Sigmoid colon (tissue), 3 donors: ENCODE results near the gene PIGBOS1.

Source experiments
- POLR2A ChIP-seq, 2 donors: fragments of 450-650 bp; IDR thresholded peaks; one replicate each; pipeline ENCODE4 v1.6.1; 2016; ENCODE audit warnings: antibody characterized with exemption in 2 of 2, mild to moderate bottlenecking in 2 of 2, moderate library complexity in 2 of 2
- TF ChIP-seq, protein P1 (sequence below), 4 experiments: fragments of 450-650 bp in 3 of 4; fragments of 200-600 bp in 1 of 4; IDR thresholded peaks; one replicate each; pipeline ENCODE4 v1.5.1; 2016 to 2019; ENCODE audit warnings: antibody characterized with exemption in 4 of 4, mild to moderate bottlenecking in 3 of 4, moderate library complexity in 2 of 4

DNA sequence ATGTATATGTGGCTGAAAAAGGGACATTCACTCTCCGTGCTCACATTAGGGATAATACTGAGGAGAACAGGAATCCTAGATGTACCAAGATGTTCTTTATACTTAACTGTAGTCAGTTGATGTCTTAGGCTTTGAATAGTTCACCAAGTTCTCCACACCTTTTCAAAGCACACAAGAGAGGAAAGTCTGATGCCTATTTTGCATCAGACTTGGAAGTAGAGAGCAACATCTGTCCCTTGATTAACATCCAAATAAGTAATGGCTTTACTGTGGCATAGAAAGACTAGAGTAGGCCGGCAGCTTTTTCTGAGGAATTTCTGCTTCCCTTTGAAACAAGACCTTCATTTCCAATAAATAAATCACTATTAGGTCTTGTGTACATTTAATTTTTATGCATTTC is 34.1 kb upstream of the PIGBOS1 start:
- TF ChIP-seq POLR2A (IDR thresholded peaks at IDR 0.05), result no peak
- TF ChIP-seq, protein P1, sequence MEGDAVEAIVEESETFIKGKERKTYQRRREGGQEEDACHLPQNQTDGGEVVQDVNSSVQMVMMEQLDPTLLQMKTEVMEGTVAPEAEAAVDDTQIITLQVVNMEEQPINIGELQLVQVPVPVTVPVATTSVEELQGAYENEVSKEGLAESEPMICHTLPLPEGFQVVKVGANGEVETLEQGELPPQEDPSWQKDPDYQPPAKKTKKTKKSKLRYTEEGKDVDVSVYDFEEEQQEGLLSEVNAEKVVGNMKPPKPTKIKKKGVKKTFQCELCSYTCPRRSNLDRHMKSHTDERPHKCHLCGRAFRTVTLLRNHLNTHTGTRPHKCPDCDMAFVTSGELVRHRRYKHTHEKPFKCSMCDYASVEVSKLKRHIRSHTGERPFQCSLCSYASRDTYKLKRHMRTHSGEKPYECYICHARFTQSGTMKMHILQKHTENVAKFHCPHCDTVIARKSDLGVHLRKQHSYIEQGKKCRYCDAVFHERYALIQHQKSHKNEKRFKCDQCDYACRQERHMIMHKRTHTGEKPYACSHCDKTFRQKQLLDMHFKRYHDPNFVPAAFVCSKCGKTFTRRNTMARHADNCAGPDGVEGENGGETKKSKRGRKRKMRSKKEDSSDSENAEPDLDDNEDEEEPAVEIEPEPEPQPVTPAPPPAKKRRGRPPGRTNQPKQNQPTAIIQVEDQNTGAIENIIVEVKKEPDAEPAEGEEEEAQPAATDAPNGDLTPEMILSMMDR (IDR thresholded peaks at IDR 0.05), result no peak
